HG03135 (cell line): Measurements from ENCODE around the gene RGS21.

Experiments used
- ATAC-seq: cut with Tn5 transposase; IDR thresholded peaks from one replicate; pipeline ENCODE4 v1.9.1; 2021; ENCODE audit warnings: mild to moderate bottlenecking, moderate library complexity; ENCODE audit not compliant: unreplicated experiment

RGS21 gene

GRCh38 chr1:192378276-192378675 lies 61.5 kb downstream of the RGS21 start:
- ATAC-seq: no peak

GRCh38 chr1:192378878-192379277 lies 62.1 kb downstream of the RGS21 start:
- no peak for ATAC-seq

GRCh38 chr1:192379554-192379953 lies 62.8 kb downstream of the RGS21 start:
- ATAC-seq: no peak

GRCh38 chr1:192382758-192383157 lies 66.0 kb downstream of the RGS21 start:
- ATAC-seq: no peak

- ATAC-seq: no peak
Measured at GRCh38 chr1:192386051-192386650, 69.4 kb downstream of the RGS21 start.

GRCh38 chr1:192395211-192395610 lies 78.4 kb downstream of the RGS21 start:
- ATAC-seq: no peak

GRCh38 chr1:192395895-192396294 lies 79.1 kb downstream of the RGS21 start:
- no peak for ATAC-seq

GRCh38 chr1:192399161-192399560 lies 82.4 kb downstream of the RGS21 start:
- ATAC-seq: no peak

- ATAC-seq: no peak
Measured at GRCh38 chr1:192401825-192402224, 85.0 kb downstream of the RGS21 start.

GRCh38 chr1:192402571-192402970 lies 85.8 kb downstream of the RGS21 start:
- no peak for ATAC-seq

- no peak for ATAC-seq
Measured at GRCh38 chr1:192407206-192407605, 90.4 kb downstream of the RGS21 start.
